ENCODE measurements around the gene CEL.

CEL gene

DNA sequence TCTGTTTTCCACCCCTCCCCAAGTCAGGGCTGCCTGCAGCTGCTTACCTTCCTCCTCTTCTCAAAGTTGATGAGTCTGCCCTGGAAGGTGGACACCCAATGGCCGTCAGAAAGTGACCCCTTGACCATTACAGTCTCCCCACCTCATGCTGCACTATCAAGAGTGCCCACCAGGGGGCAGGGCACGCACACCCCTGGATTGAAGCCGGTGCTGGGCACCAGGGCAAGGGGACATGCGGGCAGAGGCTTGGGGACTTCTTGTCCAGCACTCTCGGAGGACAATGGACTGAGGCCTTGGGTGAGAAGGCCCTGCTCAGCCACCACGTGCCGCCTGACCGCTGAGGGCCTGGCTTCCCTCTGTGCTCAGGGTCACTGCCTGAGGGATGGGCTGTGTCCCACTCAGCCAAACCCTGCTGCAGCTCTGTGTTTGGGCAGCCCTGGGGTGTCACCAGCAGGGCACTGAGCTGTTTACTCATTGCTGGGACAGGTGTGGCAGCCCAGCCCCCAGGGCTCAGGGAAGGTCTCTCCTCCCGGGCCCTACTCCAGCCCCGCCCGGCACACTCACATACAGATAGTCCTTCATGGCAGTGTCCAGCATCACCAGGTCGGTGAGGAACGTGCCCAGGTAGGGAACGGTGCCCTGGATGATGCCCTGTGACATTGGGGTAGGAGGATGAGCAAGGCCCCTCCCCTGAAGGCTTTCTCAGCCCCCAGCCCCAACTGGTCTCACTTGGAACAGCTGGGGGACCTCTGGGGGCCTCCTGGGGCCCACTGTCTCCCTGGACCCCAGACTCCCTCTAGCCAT is 41.6 kb downstream of the CEL start:
- H3K4me3 ChIP-seq (ENCODE audit: low read depth, low read length) = no peak overlapping the region
- DNase-seq (ENCODE audit: low read depth) = peak; percentile 38
- TF ChIP-seq, protein P1, sequence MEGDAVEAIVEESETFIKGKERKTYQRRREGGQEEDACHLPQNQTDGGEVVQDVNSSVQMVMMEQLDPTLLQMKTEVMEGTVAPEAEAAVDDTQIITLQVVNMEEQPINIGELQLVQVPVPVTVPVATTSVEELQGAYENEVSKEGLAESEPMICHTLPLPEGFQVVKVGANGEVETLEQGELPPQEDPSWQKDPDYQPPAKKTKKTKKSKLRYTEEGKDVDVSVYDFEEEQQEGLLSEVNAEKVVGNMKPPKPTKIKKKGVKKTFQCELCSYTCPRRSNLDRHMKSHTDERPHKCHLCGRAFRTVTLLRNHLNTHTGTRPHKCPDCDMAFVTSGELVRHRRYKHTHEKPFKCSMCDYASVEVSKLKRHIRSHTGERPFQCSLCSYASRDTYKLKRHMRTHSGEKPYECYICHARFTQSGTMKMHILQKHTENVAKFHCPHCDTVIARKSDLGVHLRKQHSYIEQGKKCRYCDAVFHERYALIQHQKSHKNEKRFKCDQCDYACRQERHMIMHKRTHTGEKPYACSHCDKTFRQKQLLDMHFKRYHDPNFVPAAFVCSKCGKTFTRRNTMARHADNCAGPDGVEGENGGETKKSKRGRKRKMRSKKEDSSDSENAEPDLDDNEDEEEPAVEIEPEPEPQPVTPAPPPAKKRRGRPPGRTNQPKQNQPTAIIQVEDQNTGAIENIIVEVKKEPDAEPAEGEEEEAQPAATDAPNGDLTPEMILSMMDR (conservative IDR thresholded peaks at IDR 0.05; ENCODE audit: low read depth, low read length) = peak; percentile 95

GRCh38 chr9:133103987-133104505 is 42.3 kb downstream of the CEL start:
- no peak overlapping the region for H3K4me3 ChIP-seq (ENCODE audit: low read depth, low read length)
- TF ChIP-seq, protein P1 (conservative IDR thresholded peaks at IDR 0.05; ENCODE audit: low read depth, low read length) = no peak
- no peak for DNase-seq (ENCODE audit: low read depth)

GRCh38 chr9:133104718-133105460 is 43.1 kb downstream of the CEL start:
- DNase-seq (ENCODE audit: low read depth) = no peak
- TF ChIP-seq, protein P1 (conservative IDR thresholded peaks at IDR 0.05; ENCODE audit: low read depth, low read length) = no peak
- H3K4me3 ChIP-seq (ENCODE audit: low read depth, low read length) = no peak overlapping the region

DNA sequence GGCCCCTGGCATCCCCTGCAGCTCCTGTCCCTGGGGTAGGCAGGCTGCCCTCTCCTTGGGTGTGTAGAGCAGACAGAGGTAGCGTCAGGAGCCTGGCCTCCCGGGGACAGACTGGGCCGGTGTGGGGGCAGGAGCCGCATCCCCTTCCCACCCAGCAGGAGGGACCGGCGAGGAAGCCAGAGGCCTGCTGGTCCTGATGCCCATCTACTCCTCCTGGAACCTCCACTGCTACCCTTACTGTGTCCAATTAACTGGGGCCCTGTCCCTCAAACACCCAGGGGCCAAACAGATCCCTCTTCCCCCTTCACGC is 43.6 kb downstream of the CEL start:
- TF ChIP-seq, protein P1 (conservative IDR thresholded peaks at IDR 0.05; ENCODE audit: low read depth, low read length) = no peak
- DNase-seq (ENCODE audit: low read depth) = no peak
- no peak overlapping the region for H3K4me3 ChIP-seq (ENCODE audit: low read depth, low read length)

DNA sequence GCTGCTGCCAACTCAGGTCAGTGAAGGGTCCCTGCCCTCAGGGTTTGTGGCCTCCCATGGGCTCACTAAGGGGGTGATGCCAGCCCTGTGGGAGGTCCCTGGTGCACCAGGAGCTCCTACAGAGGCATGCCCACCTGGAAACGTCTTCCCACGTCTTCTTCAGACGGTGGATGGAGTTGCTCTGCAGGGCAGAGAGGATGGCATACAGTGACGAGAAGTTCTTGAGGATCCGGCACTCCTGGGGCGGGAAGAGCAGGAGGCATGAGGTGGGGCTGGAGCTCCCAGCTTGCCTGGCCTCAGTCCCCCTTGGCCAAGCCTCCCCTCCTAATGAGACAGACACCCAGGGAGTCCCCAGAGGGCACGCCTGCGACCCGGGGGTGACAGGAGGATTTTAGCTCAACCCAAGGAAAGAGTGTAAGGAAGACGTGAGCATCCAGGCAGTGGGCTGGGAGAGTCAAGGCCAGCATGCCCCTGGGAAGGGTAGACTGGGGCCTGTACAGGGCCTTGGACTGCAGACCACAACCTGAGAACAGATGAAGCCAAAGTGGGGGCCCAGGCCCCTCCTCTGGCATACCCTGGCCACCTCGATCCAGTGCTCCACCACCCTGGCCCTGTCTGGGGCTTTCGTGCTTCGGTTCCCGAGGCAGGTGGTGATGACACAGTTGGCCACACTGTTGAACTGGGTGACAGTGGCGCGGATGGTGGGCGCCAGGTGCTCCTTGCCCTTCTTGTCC is 44.9 kb downstream of the CEL start:
- TF ChIP-seq, protein P1 (conservative IDR thresholded peaks at IDR 0.05; ENCODE audit: low read depth, low read length) = no peak
- H3K4me3 ChIP-seq (ENCODE audit: low read depth, low read length) = no peak overlapping the region
- DNase-seq (ENCODE audit: low read depth) = no peak

- TF ChIP-seq, protein P1 (conservative IDR thresholded peaks at IDR 0.05; ENCODE audit: low read depth, low read length) = no peak
- DNase-seq (ENCODE audit: low read depth) = no peak
- no peak overlapping the region for H3K4me3 ChIP-seq (ENCODE audit: low read depth, low read length)
Measured at GRCh38 chr9:133107245-133107722, 45.5 kb downstream of the CEL start.

All from choroid plexus epithelial cell (primary cell).